OCI-LY7 (cell line): ENCODE results near the gene FADS6. TPM values are rescaled to one million over a fixed set of nuclear protein-coding genes. Genes with fewer than 3 reads are reported as not detected.

Experiments used
- BruUV-seq: library from RNA; stranded (reverse); fragments of 400-500 nt; replicated peaks from 2 replicates; lab custom pipeline; 2021; lab: Mats Ljungman, UMichigan
- CTCF ChIA-PET: fragments of 300-600 bp; sonication (Branson Sonifier 250); formaldehyde crosslinking; loops from one replicate; lab custom pipeline; 2022; ENCODE audit warnings: antibody characterized with exemption; ENCODE audit not compliant: unreplicated experiment; lab: Charles Lee
- POLR2A ChIA-PET: fragments of 300-600 bp; sonication (Branson Sonifier 250); formaldehyde crosslinking; loops from one replicate; lab custom pipeline; 2022; ENCODE audit warnings: antibody characterized with exemption; lab: Charles Lee
- DNase-seq: peaks from one replicate; pipeline ENCODE4 v3.0.0-alpha.2; 2015; ENCODE audit warnings: low spot score
- H2AFZ ChIP-seq: fragments of 200-600 bp; sonication (generic), shearing (Covaris generic); 2 replicates; pipeline ENCODE4 v1.6.1; 2014; ENCODE audit warnings: mild to moderate bottlenecking, antibody characterized with exemption, low read length, moderate library complexity
- H3K27ac ChIP-seq: fragments of 200-600 bp; sonication (generic); 2 replicates; pipeline ENCODE4 v1.5.1; 2014; ENCODE audit warnings: mixed run types, low read depth, mild to moderate bottlenecking, moderate library complexity, low read length, inconsistent platforms; ENCODE audit not compliant: poor library complexity, severe bottlenecking
- H3K36me3 ChIP-seq: fragments of 200-600 bp; sonication (generic); 2 replicates; pipeline ENCODE4 v1.6.1; 2014; ENCODE audit warnings: mild to moderate bottlenecking, antibody characterized with exemption, low read length, moderate library complexity, mixed read lengths; ENCODE audit not compliant: insufficient read depth
- H3K4me1 ChIP-seq: fragments of 200-600 bp; sonication (generic); 2 replicates; pipeline ENCODE4 v1.5.1; 2014; ENCODE audit warnings: mild to moderate bottlenecking, low read length; ENCODE audit not compliant: insufficient read depth, poor library complexity, severe bottlenecking
- H3K4me2 ChIP-seq: fragments of 200-600 bp; sonication (generic); 2 replicates; pipeline ENCODE4 v1.6.1; 2014; ENCODE audit warnings: mild to moderate bottlenecking, low read length
- H3K4me3 ChIP-seq: fragments of 200-600 bp; sonication (generic); 2 replicates; pipeline ENCODE4 v1.5.1; 2014; ENCODE audit warnings: mild to moderate bottlenecking, low read depth, low read length; ENCODE audit not compliant: poor library complexity, severe bottlenecking
- H3K79me2 ChIP-seq: fragments of 200-600 bp; sonication (generic); 2 replicates; pipeline ENCODE4 v1.6.1; 2016; ENCODE audit warnings: low read depth, mild to moderate bottlenecking, low read length, moderate library complexity, mixed read lengths; ENCODE audit not compliant: insufficient read depth
- H3K9me2 ChIP-seq: fragments of 200-600 bp; sonication (generic); 2 replicates; pipeline ENCODE4 v1.6.1; 2016; ENCODE audit warnings: mild to moderate bottlenecking, low read length, mixed read lengths; ENCODE audit not compliant: insufficient read depth
- H3K9me3 ChIP-seq: fragments of 200-600 bp; sonication (generic); 2 replicates; pipeline ENCODE4 v1.6.1; 2014; ENCODE audit warnings: mild to moderate bottlenecking, mixed run types, low read length, mixed read lengths
- H4K20me1 ChIP-seq: fragments of 200-600 bp; sonication (generic); 2 replicates; pipeline ENCODE4 v1.6.1; 2014; ENCODE audit warnings: mild to moderate bottlenecking, antibody characterized with exemption, low read length, moderate library complexity, mixed read lengths; ENCODE audit not compliant: insufficient read depth
- CTCF ChIP-seq: fragments of 200-600 bp; sonication (generic); conservative IDR thresholded peaks from 2 replicates; pipeline ENCODE4 v1.5.1; 2014; ENCODE audit warnings: mild to moderate bottlenecking, antibody characterized with exemption, low read length, moderate library complexity, mixed read lengths
- EZH2phosphoT487 ChIP-seq: fragments of 200-600 bp; sonication (generic); IDR thresholded peaks from 2 replicates; pipeline ENCODE4 v1.6.1; 2018; ENCODE audit warnings: low read depth, borderline replicate concordance, mild to moderate bottlenecking, mixed run types, antibody characterized with exemption, low read length, moderate library complexity, mixed read lengths
- intact Hi-C: fragments of 100-400 bp; cut with micrococcal nuclease; formaldehyde crosslinking; loops from one replicate; pipeline ENCODE4 v1.10.0; 2022; ENCODE audit not compliant: unreplicated experiment
- total RNA-seq, 2 experiments: library from RNA; depleted of rRNA in 1 of 2; stranded (reverse); fragments of >200 nt in 1 of 2; shearing (Covaris generic) in 1 of 2; gene quantifications; 2 replicates each; pipeline ENCODE4 v1.2.3, GENCODE V29; 2014 to 2022

The FADS6 gene
- total RNA-seq, 2 experiments from 2014 or later: not detected

- DNase-seq: no peak
- Histone ChIP-seq H3K9me2 (no peaks in the 10 kb centered on the region), H3K79me2 (no peaks in the 10 kb centered on the region), H3K4me2 (no peak overlapping the region), H3K4me3 (no peak overlapping the region), H2AFZ (no peak overlapping the region), H3K27ac (no peak overlapping the region), H3K36me3 (no peaks in the 10 kb centered on the region), H3K4me1 (peaks cover 22% of the 10 kb centered on the region), H3K9me3 (no peaks in the 10 kb centered on the region), H4K20me1 (no peaks in the 10 kb centered on the region)
- intact Hi-C loops: no loop called here
- POLR2A ChIA-PET: interaction anchor here (0.7 to 1.2 kb wide), 2 partner anchors 35 to 36 kb away, joined by 3 to 4 read pairs; no protein-coding TSS in a partner anchor
- no peak for TF ChIP-seq EZH2phosphoT487
- TF ChIP-seq CTCF: no peak
- CTCF ChIA-PET: interaction anchor here (0.9 kb wide), 1 partner anchor 77 kb away, joined by 5 read pairs; no protein-coding TSS in a partner anchor
- BruUV-seq: no TSS peak
Observed at GRCh38 chr17:74868251-74868907, 25.1 kb downstream of the FADS6 start.

GRCh38 chr17:74866198-74866835, 27.1 kb downstream of the FADS6 start:
- no peak overlapping the region for H3K4me3 ChIP-seq
- CTCF ChIA-PET: interaction anchor here (0.7 to 5.5 kb wide), 4 partner anchors 33 to 218 kb away, joined by 3 to 38 read pairs (median 10); no protein-coding TSS in a partner anchor
- no peaks in the 10 kb centered on the region for H3K79me2 ChIP-seq
- no peaks in the 10 kb centered on the region for H3K9me3 ChIP-seq
- H2AFZ ChIP-seq: 0 out of 2 replicates have a peak overlapping the region, but pooled peaks have one; percentile 15
- intact Hi-C loops: loop anchor here (1.0 kb wide), 1 partner anchor 94 kb away; no protein-coding TSS in a partner anchor
- POLR2A ChIA-PET: interaction anchor here (1.0 to 1.4 kb wide), 2 partner anchors 14 to 75 kb away, joined by 4 to 7 read pairs; no protein-coding TSS in a partner anchor
- BruUV-seq: no TSS peak
- H3K4me1 ChIP-seq: peaks cover 15% of the 10 kb centered on the region
- no peak for DNase-seq
- H3K4me2 ChIP-seq: peak overlapping the region; percentile 4; the same call in 1 of the 2 replicates
- H3K36me3 ChIP-seq: no peaks in the 10 kb centered on the region
- H3K9me2 ChIP-seq: no peaks in the 10 kb centered on the region
- H3K27ac ChIP-seq: no peak overlapping the region
- H4K20me1 ChIP-seq: no peaks in the 10 kb centered on the region
- TF ChIP-seq EZH2phosphoT487 (no peak), CTCF (no peak)
